ENCODE measurements around the gene AADACL2.

Gene AADACL2

GRCh38 chr3:151775314-151776258, 41.9 kb downstream of the AADACL2 start:
- TF ChIP-seq POLR2AphosphoS5 (IDR thresholded peaks at IDR 0.05; ENCODE audit: low read depth, low read length) (no peak), REST (IDR thresholded peaks at IDR 0.05; ENCODE audit: insufficient read depth in 1 of 2, low read depth in 2 of 2, low read length in 2 of 2) (no peak), TAF1 (IDR thresholded peaks at IDR 0.05; ENCODE audit: borderline replicate concordance, insufficient read depth, low read length) (no peak), SIN3A (IDR thresholded peaks at IDR 0.05; ENCODE audit: borderline replicate concordance, insufficient read depth, low read length) (no peak), FOXP2 (optimal IDR thresholded peaks at IDR 0.05; ENCODE audit: borderline replicate concordance, extremely low read depth, extremely low read length, insufficient read depth) (no peak)

- TF ChIP-seq TAF1 (IDR thresholded peaks at IDR 0.05; ENCODE audit: borderline replicate concordance, insufficient read depth, low read length) = no peak
- no peak for TF ChIP-seq SIN3A (IDR thresholded peaks at IDR 0.05; ENCODE audit: borderline replicate concordance, insufficient read depth, low read length)
Measured at GRCh38 chr3:151776259-151776740, 42.6 kb downstream of the AADACL2 start.

- no peak for TF ChIP-seq FOXP2 (optimal IDR thresholded peaks at IDR 0.05; ENCODE audit: borderline replicate concordance, extremely low read depth, extremely low read length, insufficient read depth)
- no peak for TF ChIP-seq POLR2AphosphoS5 (IDR thresholded peaks at IDR 0.05; ENCODE audit: low read depth, low read length)
- TF ChIP-seq REST (IDR thresholded peaks at IDR 0.05; ENCODE audit: insufficient read depth in 1 of 2, low read depth in 2 of 2, low read length in 2 of 2) = no peak
- no peak for TF ChIP-seq SIN3A (IDR thresholded peaks at IDR 0.05; ENCODE audit: borderline replicate concordance, insufficient read depth, low read length)
- no peak for TF ChIP-seq TAF1 (IDR thresholded peaks at IDR 0.05; ENCODE audit: borderline replicate concordance, insufficient read depth, low read length)
Measured at GRCh38 chr3:151777880-151778279, 44.2 kb downstream of the AADACL2 start.

- TF ChIP-seq SIN3A (IDR thresholded peaks at IDR 0.05; ENCODE audit: borderline replicate concordance, insufficient read depth, low read length) = no peak
- no peak for TF ChIP-seq POLR2AphosphoS5 (IDR thresholded peaks at IDR 0.05; ENCODE audit: low read depth, low read length)
- no peak for TF ChIP-seq TAF1 (IDR thresholded peaks at IDR 0.05; ENCODE audit: borderline replicate concordance, insufficient read depth, low read length)
- TF ChIP-seq FOXP2 (optimal IDR thresholded peaks at IDR 0.05; ENCODE audit: borderline replicate concordance, extremely low read depth, extremely low read length, insufficient read depth) = no peak
- TF ChIP-seq REST (IDR thresholded peaks at IDR 0.05; ENCODE audit: insufficient read depth in 1 of 2, low read depth in 2 of 2, low read length in 2 of 2) = no peak
Measured at GRCh38 chr3:151787626-151788025, 53.9 kb downstream of the AADACL2 start.

GRCh38 chr3:151788401-151788800, 54.7 kb downstream of the AADACL2 start:
- TF ChIP-seq REST (IDR thresholded peaks at IDR 0.05; ENCODE audit: insufficient read depth in 1 of 2, low read depth in 2 of 2, low read length in 2 of 2) (no peak), TAF1 (IDR thresholded peaks at IDR 0.05; ENCODE audit: borderline replicate concordance, insufficient read depth, low read length) (no peak), POLR2AphosphoS5 (IDR thresholded peaks at IDR 0.05; ENCODE audit: low read depth, low read length) (no peak), SIN3A (IDR thresholded peaks at IDR 0.05; ENCODE audit: borderline replicate concordance, insufficient read depth, low read length) (no peak), FOXP2 (optimal IDR thresholded peaks at IDR 0.05; ENCODE audit: borderline replicate concordance, extremely low read depth, extremely low read length, insufficient read depth) (no peak)

Measured in PFSK-1 (cell line).